Inferior parietal cortex (tissue), 1 donor: ENCODE results near the gene AADAC.
A peak's percentile ranks its signal among the peaks of the same experiment; 100 is the strongest.
"Not testable (repeated sequence)": the region's sequence is repeated elsewhere in the genome, so short reads cannot be mapped to it uniquely, and the experiment has no call there.

ENCODE experiments used
- DNase-seq: peaks from one replicate; pipeline ENCODE4 v3.0.0-alpha.2; 2016; ENCODE audit errors: extremely low spot score

The AADAC gene

GRCh38 chr3:151796105-151796680, 17.7 kb upstream of the AADAC start:
- no peak for DNase-seq

- no peak for DNase-seq
These were observed 15.4 kb upstream of the AADAC start for GRCh38 chr3:151798466-151798865.

DNA sequence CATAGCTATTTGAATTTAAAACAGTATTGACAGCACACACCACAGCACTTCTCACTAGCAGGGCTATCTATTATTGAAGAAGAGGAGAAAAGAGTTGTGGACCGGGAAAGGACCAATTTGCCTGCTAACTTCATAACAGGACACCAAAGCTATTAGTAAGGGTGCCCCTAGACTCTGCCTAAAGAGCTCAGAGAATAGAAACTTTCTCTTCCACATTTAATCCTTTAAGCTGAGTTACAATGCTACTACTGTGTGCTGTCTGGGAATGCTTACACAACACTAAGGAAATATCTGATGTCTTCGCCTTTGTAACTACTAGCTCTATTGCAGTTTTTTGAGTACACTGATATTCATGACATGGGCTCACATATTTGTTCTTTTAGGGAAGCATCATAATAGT, 13.5 kb upstream of the AADAC start:
- DNase-seq: no peak

DNA sequence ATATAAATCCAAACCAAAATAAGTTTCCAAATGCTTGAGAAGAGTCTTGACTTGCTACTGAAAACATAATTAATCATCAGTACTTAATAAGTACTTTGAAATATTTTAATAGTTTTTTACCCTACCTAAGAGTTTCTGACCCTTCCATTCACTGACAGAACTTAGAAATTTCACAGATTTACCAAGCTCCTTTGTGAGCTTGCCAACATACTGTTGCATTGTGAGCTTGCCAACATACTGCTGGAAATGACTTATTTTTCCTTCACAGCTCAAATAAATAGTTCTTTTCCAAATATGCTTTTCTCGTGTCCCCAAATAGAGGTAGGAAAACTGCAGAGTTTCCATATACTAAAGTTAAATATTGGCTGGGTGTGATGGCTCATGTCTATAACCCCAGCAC, 9.6 kb upstream of the AADAC start:
- no peak for DNase-seq

GRCh38 chr3:151806838-151807237, 7.1 kb upstream of the AADAC start:
- DNase-seq: no peak

DNA sequence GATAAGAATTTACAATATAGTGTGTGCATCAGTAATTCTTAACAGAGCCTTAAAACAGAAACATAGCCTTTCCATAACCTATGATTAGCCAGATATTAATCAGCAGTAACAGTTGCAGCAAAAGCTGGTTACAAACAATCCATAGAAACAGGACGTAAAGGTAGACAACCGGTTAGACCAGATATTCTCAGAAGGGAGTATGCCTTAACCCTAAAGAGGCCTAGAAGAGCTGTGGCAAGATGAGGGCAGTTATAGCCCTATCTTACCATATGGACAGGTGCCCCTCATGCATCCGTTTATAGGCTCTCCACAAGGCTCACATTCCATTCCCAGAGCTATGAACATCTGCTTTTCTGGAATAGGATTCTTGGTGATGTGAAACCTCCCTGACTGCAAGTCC, 5.0 kb upstream of the AADAC start:
- not testable (repeated sequence) for DNase-seq

DNA sequence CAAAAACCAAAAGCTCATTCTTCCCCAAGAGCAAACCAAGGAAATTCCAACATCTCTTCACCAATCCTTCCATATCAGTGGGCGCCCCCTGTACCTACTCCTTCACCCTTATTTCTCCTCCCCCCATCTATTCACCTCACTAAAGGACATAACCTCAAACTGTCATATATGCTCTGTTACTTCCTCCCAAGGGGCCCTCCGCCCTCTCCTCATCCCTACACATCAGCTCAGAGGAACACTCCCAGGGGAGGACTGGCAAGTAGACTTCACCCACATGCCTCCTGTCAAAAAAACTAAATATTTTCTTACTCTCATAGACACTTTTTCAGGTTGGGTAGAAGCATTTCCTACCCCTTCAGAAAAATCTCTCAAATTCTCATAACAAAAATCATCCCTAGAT, 2.4 kb upstream of the AADAC start:
- DNase-seq: no peak

- no peak for DNase-seq
These were observed 672 bp downstream of the AADAC start for GRCh38 chr3:151814588-151814987.

GRCh38 chr3:151816091-151816604, 2.2 kb downstream of the AADAC start:
- DNase-seq: no peak

DNA sequence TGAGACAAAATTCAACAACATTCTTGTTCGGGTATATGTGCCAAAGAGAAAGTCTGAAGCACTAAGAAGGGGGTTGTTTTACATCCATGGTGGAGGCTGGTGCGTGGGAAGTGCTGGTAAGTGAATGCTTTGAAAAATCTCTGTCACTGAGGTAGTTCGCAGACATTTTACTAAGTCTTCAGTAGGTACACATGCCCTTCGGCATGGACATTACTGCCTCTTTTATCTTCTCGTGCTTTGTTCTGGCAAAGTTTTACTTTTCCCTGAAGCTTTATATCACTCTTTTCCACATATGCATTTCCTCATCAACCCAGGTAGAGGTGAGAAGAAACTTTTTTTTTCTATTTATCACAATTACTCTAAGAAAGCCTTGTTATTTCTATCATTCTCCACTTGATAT, 3.6 kb downstream of the AADAC start:
- no peak for DNase-seq

DNA sequence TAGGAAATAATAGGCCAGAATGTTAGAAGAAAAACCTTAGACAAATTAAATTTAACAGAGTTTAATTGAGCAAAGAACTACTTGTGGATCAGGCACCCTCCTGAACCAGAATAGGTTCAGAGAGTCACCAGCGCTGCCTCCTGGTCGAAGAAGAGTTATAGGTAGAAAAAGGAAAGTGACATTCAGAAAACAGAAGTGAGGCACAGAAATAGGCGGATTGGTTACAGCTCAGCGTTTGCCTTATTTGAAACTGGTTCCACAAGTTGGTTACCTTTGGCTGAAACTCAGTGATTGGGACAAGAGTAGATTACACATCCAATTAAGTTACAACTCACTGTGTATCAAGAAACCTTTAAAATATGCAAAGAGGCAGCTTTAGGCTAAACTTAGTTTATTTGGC, 4.4 kb downstream of the AADAC start:
- no peak for DNase-seq

GRCh38 chr3:151819910-151820309, 6.0 kb downstream of the AADAC start:
- no peak for DNase-seq

DNA sequence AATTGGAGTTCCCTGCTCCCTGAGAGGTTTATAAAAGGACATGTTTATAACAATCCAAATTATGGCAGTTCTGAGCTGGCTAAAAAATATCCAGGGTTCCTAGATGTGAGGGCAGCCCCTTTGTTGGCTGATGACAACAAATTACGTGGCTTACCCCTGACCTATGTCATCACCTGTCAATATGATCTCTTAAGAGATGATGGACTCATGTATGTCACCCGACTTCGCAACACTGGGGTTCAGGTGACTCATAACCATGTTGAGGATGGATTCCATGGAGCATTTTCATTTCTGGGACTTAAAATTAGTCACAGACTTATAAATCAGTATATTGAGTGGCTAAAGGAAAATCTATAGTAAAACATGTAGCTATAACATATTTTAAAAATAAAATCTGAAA, 13.9 kb downstream of the AADAC start:
- no peak for DNase-seq

DNA sequence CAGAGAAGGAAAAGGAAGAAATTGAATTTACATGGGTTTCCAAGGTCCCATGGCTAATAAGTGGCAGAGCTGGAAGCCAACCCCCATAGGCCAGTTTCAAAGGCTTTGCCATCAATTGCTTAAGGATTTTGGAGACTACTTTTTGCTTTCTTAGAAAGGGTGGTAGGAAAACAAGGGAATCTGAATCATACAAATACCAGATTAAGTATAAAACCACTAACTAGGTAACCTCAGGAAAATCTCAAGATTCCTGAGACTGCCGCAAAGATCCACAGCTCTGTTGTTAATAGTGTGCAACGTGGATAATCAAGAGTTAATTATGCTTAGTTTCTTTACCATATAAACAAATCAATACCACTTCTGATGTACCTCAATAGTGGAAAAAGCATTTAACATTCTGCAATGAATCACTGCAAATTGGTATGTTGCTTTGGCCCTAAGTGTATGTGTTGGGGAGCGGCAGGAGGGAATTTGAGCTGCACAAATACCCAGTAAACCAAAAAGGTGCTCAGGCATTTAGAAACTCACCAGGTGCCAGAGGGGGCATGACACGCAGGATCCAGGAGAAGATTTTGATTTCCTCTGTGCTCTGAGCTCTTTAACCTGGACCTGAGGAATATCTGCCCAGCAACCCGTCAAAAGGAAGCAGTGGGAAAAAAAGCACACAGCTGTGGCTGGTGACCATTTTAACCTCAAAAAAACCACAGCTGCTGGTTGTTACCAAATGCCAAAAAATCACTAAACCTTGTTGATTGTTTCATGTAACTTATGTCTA, 22.0 kb downstream of the AADAC start:
- DNase-seq: no peak

- peak; percentile 58 for DNase-seq
These were observed 23.1 kb downstream of the AADAC start for GRCh38 chr3:151837057-151837456.

DNA sequence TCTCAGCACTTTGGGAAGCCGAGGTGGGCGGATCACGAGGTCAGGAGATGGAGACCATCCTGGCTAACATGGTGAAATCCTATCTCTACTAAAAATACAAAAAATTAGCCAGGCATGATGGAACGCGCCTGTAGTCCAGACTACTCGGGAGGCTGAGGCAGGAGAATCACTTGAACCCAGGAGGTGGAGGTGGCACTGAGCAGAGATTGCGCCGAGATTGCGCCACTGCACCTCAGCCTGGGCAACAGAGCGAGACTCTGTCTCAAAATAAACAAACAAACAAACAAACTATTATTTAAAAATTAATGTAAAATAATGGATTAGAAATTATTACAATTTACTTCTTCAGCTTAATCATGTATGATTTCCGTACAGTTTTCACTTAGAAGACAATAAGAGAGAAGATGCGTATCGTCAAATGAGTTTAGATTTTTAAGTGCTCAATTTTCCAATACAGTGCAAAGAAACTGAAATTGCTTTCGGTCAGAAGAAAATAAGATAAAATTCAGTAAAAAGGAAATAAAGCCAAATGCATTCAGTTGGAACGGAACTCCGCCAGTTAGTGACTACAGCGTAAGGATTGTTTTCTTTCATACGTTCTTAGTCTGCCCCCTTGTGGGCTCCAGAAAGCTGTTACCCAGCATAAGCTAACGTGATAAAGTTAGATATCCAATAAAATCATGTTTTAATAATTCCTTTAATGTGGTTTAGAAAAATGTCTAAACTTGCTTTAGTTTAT, 24.8 kb downstream of the AADAC start:
- DNase-seq: peak; percentile 87

- DNase-seq: no peak
These were observed 25.4 kb downstream of the AADAC start for GRCh38 chr3:151839313-151839631.

DNA sequence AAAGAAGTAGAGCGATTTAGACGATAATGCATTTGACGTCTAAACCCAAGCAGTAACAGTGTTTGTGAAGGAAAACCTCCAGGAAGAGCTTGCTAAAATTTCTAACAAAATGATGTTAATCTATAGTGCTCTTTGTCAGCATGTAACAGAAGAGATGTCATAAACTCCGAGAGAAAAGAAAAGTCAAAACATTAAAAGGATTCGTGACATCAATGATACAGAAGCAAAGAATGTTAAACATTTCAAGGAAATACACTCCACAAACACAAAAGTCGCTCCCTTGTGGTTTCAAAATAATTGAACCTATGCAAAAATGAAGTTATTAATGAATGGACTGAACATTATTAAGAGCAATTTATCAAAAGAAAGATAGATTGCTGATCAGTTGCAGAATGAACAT, 27.9 kb downstream of the AADAC start:
- no peak for DNase-seq

- DNase-seq: no peak
These were observed 29.4 kb downstream of the AADAC start for GRCh38 chr3:151843275-151843674.

DNA sequence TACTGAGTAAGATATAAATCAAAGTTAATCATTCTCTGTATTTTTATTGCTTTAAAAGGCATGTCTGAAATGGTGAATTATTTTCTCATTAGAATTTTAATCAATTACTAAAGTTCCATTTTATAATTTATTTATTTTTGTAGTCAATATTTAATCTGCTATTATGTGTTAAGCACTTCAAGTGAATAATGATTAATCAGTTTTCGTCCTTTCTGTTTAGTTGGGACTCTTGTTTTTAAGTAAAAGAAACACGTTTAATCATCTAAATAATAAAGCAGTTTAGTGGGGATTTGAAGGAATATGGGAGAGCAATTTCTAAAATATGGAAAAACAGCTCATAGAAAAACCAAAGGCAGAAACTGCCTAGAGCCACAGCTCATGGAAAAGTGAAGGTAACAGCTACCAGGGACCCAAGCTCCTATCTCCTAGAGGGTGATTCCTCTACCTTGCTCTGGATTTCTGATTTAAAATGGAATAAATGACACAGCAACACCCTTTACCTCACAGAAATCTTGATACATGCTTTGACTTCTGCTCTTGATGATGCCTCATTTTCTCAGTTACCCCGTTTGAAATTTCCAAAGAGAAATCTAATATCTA, 31.5 kb downstream of the AADAC start:
- no peak for DNase-seq

- not testable (repeated sequence) for DNase-seq
These were observed 36.1 kb downstream of the AADAC start for GRCh38 chr3:151850065-151850464.

- DNase-seq: no peak
These were observed 38.3 kb downstream of the AADAC start for GRCh38 chr3:151852074-151852811.
